Measurements from ENCODE around the gene JMJD8.
"Not testable (repeated sequence)": the region's sequence is repeated elsewhere in the genome, so short reads cannot be mapped to it uniquely, and the experiment has no call there.

Gene JMJD8

DNA sequence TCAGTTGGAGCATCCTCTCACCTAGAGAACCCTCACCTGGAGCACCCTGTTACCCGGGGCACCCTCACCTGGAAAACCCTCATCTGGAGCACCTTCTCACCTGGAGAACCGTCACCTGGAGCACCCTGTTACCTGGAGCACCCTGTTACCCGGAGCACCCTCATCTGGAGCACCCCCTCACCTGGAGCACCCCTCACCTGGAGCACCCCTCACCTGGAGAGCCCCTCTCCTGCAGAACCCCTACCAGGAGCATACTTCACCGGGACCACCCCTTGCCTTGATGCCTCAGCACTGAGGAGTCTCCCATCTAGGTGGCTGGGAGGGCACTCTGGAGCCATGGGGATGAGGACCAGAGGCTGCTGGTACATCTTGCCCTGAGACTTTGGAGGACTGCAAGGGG is 24.8 kb upstream of the JMJD8 start:
- no peak for DNase-seq (ENCODE audit: low read depth)

DNA sequence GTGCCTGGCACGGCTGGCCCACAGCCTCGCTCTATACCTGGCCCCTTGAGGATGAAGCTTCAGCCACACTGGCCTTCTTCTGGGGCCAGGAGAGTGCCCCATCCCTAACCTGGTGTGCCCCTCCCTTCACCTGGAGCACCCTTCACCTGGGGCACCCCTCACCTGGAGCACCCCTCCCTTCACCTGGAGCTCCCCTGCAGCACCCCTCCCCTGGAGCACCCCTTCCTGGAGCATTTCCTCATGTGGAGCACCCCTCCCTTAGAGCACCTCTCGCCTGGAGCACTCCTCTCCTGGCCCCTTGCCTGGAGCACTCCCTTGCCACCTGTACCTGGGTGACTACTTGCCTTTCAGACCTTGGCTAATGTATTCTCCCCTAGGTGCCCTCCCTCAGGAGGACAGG is 23.9 kb upstream of the JMJD8 start:
- DNase-seq (ENCODE audit: low read depth) = no peak

DNA sequence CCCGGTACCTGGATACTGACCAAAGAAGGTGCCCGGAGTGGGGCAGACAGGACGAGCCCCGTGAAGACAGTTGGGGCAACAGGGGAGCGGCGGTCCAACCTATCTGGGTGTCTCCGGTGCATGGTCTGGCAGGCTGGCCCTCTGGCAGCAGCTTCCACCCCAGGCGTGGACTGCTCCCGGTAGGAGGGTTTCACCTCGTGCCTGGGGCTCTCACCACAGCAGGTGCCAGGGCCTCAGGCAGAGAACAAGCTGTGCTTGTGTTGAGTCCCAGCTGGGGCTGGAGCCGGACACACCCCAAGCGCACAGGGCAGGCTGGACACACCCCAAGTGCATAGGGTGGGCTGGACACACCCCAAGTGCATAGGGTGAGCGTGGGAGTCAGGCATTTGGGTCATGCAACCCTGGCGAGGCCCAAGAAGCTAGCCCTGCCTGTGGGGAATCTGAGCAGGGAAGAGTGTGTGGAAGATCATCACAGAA is 23.0 kb upstream of the JMJD8 start:
- no peak for DNase-seq (ENCODE audit: low read depth)

DNA sequence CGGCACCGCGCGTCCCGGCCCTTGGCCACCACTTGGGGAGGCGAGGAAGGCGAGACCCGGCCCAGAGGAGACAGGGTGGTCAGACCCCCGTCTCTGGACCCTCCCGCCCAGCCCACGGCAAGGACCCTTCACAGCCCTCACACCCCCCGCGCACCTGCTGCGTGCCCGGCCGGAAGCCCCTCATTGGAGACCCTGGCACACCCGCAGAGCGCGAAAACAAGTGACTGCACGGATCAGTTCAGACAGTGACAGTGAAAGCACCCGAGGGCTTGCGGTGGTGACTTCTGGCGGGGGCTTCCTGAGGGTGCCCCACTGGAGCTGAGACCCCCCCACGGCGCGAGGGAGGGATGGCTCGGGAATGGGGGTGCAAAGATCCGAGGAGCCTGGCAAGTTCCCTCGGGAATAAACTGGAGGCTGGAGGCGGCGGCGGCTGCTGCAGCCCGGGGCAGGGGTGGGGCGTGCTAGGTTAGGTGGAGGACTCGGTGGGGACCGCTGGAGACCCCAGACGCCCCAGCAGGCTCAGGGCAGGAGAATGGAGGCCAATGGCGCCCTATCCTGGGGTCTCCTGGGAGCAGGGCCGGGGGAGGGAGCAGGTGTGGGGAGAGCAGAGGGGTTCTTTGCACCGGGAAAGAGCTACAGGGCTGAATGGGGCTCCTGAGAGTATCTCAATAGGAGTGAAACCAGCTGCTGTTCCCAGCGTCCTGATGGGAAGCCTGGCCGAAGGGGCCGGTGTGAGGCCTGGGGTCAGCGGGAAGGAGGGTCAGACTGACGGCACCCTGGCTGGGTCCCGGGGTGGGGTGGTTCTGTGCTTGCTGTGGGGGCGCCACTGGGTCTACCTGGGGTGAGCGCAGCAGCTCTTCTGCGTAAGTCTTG is 22.3 kb upstream of the JMJD8 start:
- no peak for DNase-seq (ENCODE audit: low read depth)

DNA sequence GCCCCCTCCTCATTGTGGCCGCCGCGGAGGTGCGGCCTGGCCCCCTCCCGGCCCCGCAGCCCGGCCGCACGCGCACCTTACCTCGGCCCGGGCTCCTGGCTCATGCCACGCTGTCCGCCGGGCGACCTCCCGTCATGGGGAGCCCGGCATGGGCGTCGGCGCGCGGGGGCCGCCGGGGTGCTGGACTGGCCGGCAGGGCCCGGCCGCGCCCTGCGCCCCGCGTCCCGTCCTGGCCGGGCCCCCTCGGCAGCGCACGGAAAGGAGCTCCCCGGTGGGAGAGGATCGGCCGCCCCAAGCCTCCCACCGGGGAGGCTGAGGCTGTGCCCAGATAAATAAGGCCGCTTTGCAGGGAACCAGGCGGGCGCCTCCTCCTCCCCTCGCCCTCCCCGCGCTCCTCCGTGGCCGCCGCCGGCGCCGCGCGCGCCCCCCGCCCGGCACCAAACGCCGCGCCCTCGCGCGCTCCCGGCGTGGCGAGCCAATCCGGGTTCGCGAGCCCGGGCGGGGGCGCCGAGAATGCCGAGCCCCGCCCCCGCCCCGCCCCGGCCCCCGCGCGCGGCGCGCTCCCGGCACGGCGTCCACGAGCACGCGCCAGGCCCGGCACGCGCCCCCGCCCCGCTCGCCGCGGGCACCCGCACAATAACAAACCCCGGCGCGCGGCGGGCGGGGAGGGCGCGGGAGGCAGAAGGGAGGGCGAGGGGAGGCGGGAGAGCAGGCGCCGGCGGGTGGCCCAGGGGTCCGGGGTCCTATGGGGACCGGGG is 21.5 kb upstream of the JMJD8 start, which contains the start of gene FBXL16:
Gene FBXL16, minus strand, starts transcription at position 371 of the 758 bp plus-strand sequence. CDS start 8,396 bp downstream, outside the sequence.
- DNase-seq (ENCODE audit: low read depth) = no peak

DNA sequence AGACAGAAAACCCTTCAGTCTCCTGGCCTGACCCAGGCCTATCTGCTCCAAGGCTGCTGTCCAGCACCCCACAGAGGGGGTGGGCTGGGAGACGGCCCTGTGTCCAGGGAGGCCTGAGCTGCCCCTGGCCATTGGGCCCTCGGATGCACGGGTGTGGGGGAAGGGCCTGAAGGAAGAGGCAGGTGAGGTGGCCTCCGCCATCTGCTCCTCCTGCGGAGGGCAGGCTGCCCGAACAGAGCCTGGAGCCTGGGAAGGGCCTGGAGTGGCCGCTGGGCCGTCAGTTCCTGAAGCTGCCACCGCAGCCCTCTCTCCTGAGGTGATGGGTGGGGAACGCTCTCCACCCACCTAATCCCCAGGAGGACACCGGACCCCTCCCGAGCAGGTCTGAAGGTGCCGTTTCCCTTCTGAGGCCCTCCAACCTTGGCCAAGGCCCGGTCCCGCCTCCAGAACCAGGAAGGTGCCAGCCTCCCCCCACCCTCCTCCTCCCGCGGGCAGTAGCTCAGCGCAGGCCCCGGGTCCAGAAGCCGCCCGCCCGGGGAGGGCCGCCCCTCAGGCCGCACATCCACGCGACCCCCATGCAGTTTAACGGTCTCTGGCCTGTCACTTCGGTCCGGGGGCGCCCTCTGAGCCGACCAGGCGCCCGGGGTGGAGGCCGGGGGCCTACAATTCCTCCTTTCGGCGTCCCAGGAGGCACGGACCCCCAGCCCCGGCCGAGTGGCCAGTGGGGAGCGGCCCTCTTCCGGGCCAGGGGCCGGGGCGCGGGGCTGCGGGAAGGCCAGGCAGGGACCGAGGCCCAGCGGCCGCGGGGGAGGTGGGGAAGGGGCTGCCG is 20.6 kb upstream of the JMJD8 start:
- no peak for DNase-seq (ENCODE audit: low read depth)

DNA sequence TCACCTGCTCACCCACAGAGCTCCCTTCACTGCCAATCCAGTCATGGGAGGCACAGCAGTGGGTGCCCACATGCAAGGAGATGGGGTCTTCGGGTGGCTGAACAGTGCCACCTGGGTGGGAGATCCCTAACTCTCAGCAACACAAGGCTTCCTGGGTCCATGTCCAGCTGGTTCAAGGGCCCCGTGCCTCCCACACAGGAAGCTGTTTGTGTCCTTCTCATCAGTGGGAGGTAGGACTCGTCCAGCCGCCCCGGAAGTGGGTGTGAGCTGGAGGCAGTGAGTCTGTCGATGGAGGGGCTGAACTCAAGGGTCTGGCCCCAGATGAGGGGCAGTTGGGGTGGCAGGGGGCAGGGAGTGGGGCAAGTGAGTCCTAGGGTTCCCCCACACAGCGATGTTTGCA is 19.9 kb upstream of the JMJD8 start:
- DNase-seq (ENCODE audit: low read depth) = no peak

DNA sequence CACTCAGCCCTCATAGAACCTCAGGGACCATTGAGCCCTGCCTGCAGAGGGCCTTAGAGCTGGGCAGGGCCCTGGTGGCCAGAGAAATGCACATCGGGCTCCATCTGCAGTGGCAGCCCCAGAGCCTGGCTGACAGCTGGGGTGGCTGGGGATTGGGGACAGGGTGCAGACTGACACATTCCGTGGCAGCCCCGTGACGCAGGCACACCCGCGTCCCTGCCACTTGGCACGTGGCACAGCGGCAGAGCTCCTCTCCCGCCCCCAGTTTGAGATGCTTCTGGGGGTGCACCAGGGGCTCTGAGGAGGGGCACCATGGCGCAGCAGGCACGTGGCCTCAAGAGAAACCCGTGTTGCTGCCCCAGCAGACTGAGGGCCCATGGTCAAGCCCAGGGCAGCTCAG is 19.3 kb upstream of the JMJD8 start:
- no peak for DNase-seq (ENCODE audit: low read depth)

DNA sequence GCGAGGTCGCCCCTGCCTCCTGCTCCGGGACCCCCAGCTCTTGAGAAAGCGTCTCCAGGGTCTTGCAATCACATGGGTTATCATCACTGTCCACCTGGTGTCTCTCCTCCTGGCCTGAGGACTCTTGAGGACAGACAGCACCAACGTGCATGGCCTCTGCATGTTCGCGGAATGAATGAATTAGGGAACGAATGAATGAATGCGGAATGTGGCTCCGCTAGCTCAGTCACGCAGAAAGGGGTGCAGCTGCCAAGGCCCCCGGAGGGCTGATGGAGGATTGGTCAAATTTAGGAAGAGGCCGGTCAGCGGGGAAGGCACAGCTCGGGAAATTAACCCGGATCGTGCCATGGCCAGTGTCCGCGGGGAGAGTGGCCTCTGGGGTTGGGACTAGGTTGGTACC is 18.2 kb upstream of the JMJD8 start:
- DNase-seq (ENCODE audit: low read depth) = no peak

DNA sequence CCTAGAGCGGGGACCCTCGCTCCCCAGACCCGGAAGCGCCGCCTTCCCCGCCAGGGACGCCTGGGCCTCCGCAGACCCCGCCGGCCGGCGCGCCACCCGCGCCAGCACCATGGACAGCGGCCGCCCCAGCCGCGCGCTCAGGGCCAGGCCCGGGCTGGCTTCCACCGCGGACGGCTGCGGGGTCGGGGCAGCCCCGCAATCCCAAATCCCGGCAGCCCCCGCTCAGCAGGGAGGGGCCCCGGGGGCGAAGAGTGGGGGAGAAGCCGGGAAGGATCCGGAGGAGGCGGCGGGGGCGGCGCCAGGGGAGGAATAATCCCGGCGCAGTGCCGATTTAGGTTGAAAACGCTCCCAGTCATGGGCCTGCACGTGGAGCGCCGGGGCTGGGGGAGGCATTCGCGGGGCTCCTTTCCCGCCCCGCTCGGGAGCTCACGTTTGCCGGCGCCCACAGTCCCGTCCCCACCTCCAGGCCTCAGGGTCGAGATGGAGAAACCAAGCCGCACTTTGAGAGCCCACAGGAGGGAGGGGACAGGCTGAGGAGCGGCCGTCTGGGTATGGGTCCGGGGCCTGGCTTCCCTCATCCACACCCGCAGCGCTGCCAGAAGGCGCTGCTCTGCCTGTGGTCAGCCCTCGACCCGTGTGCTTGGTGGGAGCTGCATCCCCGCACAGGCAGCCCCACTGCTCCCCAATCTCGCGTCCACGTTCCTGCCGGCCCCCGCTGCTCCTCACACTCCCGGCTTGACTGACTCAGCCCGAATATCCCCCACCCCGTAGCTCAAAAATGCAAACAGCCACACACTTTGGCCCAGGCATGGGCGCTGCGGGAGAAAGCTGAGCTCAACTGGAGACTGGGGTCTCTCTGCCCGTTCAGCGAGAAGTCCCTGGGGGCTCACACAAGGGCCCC is 16.8 kb upstream of the JMJD8 start:
- no peak for DNase-seq (ENCODE audit: low read depth)

DNA sequence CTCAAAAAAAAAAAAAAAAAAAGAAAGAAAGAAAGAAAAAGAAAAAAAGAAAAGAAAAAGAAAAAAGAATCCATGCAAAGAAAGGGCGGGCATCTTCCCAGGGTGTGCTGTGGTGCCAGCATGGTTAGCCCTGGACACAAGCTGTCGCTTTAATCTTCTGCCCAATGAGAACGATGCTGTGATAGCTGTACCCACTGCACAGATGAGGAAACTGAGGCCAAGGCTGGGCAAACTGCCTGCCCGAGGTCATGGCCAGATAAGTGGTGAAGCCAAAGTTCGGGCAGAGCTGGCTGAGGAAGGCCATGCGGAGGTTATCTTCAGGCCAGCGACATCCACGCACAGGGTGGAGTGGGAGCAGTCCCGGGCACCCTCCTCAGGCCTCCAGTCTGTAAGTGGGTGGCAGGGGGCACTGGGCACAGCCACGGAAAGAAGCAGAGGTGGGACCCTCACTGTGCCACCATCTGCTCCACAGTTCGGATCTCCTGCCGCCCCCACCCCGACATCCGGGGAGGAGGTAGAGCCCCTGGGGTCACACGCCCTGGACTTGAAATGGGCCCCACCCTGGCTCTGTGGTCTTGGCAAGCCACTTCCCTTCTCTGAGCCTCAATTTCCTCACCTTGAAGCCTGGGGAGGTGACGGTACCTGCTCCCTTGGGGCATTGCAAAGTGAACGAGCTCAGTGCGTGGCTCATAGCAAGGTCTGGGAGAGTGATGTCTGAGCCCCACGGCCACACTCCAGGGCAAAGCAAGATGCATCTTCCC is 15.0 kb upstream of the JMJD8 start:
- DNase-seq (ENCODE audit: low read depth) = no peak

DNA sequence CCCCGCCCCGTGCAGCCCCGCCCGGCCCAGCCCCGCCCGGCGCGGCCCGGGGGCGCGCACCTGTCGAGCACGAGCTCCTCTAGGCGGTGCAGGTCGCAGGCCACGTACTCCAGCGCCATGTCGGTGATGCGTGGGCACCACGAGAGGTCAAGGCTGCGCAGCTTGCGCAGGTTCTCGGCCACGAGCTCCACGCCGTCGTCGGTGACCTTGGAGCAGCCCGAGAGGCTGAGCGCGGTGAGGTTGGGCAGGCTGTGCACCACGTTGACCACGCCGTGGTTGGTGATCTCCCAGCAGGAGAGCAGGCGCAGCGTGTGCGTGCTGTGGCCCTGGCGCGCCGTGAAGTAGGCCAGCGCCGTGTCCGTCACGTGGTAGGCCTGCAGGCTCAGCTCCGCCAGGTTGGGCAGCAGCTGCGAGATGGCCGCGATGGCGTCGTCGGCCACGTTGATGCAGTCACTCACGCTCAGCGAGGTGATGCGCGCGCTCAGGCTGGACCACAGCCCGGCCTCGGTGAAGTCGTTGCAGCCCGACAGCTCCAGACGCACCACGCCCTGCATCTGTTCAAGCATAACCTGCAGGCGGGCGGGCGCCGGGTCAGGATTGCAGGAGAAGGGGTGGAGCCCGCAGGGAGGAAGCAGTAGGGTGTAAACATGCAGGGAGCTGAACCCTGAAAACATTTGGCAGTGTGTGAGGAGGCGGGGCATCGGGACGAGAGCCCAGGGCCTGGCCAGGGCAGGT is 11.4 kb upstream of the JMJD8 start:
- no peak for DNase-seq (ENCODE audit: low read depth)

DNA sequence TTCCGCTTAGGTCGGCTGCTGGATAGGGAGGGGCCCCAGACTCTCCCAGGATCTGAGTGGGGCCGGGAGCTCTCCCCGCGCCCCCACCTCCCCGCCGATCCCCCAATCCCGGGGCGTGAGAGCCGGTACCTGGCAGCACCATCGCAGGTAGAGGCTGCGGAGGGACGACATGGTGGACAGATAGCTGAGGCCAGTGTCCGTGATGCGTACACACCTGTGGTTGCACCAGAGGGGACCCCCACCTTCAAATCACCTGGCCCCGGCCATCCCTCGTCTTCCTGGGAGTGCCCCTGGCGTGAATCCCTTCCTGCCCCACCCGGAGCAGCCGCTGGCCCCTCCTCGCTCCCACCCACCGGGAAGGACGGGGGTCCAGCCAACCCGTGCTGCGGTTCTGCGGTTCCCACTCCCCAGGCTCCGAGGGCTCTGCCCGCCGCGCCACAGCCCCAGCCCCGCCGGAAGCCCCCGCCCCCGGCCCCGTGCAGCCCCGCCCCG is 10.8 kb upstream of the JMJD8 start:
- DNase-seq (ENCODE audit: low read depth) = no peak

DNA sequence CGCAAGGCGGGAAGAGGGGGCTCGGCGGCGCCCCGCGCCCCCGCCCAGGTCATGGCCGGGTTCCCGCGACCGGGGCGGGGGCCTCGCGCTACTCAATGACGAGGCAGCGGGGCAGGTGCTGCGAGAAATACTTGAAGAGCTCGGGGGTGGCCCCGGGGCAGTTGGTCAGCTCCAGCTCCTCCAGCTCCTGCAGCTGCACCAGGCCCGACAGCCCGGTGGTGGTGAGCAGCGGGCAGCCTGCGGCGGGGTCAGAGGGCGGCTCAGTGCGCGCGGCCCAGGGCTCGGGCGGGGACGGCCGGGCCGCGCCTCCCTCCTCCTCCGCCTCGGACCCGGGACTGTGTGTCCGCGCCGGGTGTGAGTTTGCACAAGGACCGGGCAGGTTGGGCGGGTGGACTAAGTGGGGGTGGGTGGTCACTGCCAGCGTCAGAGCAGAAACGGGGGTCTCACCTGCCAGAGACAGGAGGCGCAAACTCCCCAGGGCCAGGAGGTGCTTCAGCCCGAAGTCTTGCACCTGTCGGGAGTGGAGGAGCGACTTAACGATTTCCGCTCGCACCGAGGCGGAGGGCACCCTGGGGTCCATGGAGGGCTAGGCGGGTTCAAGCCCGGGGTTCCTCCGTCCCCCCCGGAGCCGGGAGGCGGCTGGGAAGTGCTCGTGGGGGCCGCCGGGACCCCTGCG is 10.2 kb upstream of the JMJD8 start:
- no peak for DNase-seq (ENCODE audit: low read depth)

DNA sequence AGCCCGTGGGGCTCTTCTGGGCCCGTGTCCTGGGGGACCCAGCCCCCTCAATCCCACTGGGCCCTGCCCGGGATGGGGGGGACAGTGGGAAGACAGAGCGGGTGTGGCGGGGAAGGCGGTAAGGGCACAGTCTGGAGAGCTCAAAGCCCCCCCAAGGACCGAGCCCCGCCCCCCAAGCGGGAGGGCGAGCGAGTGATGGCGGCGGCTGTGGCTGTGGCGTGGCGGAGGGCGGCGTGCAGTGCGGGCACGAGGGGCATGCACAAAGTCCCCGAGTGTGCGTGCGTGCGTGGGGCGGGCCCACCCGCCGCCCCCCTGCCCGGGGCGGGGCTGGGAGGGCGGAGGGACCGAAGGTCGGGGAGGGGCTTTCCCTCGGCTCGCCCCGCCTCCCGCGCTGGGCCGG is 9.6 kb upstream of the JMJD8 start:
- no peak for DNase-seq (ENCODE audit: low read depth)

DNA sequence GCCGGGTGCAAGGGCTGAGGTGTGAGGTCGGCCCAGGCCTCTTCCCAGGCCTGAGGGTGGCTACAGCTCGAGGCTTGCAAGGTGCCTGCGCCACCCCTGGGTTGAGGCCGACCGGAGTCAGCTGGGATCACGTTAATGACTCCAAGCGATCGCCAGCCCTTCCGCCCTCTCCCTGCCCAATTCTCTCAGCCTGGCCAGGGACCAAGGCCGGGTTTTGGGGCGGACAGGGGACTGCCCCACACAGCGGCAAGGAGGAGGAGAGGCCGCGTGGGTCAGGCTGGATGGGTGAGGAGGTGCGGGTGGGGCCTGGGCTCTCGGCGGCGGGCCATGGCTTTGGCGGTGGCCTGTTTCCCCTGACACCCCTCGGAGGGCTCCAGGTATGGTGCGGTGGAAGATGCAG is 9.2 kb upstream of the JMJD8 start:
- DNase-seq (ENCODE audit: low read depth) = no peak

DNA sequence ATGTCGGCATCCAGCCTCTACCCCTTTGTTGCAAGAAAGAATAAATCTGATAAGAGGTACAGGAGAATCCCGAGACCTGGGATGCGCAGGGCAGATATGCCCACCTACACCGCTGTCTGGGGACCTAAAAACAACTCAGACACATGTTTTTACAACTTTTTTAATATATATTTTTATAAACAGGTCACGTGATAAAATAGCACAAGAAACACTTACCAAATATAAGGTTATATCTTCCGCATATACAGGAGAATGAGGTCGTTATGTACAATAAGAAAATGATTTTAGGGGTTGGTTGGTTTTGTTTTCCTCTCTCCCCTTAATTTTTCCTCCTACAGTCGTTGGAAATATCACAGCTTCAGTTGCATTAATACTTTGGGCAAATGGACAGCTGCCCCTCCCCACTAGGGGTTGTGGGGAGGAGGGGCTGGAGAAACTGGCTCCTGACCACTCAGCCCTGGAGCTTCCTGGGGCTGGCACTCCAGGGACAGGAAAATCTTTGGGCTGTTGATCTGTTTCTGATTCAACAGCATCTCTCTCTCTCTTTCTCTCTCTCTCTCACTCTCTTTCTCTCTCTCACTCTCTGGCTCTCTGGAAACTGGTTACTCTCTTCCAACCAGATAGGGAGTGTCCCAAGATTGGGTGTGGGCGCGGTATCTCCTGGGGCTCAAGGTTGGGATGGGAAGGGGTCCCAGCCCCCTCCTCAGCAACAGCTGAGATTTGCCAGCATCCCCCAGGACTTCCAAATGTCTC is 8.4 kb upstream of the JMJD8 start:
- no peak for DNase-seq (ENCODE audit: low read depth)

DNA sequence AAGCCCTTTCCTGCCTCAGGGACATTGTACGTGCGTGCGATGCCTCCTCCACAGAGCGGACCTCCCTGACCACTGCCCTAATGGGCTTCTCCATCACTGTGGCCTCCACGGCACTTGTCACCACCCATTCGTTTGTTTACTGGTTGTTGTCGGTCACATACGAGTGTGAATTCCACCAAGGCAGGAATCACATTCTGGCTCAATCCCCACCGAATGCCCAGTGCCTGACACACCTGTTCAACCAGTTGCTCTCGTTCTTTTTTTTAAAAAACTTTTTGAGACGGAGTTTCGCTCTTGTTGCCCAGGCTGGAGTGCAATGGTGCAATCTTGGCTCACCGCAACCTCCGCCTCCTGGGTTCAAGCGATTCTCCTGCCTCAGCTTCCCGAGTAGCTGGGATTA is 7.1 kb upstream of the JMJD8 start:
- not testable (repeated sequence) for DNase-seq (ENCODE audit: low read depth)
